ENCODE results near the gene KDM4C.

Gene KDM4C

DNA sequence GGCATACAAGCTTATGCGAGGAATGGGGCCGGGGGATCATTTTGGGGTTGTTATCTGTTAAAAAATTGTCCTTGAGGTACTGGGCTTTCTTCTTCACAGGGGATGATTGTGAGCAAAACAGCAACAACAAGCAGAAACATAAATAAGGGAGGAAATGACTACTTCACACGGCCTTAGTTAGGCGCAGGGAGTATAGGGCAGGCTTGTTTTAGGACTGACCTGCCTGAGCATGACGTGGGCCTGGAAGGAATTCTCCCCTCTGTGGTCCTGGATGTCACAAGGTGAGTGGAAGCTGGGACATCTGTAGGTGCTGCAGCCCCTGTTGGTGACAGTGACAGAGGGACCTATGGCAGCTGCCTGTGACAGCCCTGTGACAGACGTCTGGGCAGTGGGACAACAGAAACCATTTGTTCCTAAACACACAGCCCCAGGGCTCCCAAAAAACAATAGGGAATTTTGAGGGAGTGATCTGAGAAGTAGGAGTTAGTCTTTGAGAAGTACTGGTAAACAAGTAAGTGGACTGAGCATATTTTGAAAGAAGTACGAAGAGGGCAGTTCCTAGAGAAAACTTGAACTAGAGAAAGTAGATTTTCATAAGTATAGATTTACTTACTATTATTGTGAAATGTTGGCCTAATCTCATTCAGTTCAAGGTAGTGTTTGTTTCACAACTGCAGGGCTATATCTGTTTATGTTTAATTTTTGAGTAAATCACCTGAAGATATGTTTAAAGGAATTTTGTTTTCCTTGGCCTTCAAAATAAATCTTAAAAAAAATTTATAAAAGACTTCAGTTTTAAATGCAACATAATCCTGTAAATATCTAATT is 113.1 kb downstream of the KDM4C start:
- DNase-seq, result no peak

DNA sequence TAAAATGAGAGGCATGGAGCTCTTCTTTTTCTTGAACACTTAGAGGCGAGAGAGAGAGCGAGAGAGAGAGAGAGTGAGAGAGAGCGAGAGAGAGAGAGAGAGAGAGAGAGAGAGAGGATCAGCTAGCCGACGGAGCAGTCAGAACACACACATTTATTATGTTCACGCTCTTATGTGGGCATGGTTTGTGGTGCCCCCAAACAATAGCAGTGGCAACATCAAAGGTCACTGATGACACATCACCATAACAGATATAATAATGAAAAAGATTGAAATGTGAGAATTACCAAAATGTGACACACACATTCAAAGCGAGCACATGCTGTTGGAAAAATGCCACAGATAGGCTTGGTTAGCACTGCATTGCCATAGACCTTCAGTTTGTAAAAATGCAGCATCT is 116.1 kb downstream of the KDM4C start:
- DNase-seq, result no peak

DNA sequence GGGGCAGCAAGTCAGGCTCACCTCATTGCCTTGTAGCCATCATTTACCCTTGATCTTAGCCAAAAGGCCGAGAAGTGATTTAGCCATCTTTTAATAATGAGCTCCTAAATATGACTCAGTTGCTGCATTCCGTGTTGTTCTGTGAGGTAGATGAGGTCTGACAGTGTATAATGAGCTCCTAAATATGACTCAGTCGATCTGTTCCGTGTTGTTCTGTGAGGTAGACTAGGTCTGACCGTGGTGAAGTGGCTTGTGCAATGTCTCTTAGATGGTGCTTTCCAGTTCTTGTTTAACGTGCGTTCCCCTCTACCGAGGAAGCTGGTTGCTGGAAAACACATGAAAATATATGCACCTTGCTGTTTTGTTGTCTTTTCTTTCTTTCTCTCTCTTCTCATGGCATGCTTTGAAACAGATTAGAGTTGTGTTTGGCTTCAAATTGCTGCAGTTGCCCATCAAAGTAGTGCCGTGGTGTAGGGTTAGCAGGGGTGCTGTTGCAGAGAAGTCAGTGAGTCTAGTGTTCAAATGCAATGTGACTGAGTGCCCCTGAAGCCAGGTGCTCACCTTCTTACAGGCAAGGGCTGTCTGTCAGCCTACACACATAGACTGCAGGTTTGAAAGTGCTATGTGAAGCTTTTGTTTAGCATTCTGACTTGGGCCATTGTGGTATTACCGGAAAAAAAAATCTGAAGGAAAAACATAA is 118.6 kb downstream of the KDM4C start:
- no peak for DNase-seq

DNA sequence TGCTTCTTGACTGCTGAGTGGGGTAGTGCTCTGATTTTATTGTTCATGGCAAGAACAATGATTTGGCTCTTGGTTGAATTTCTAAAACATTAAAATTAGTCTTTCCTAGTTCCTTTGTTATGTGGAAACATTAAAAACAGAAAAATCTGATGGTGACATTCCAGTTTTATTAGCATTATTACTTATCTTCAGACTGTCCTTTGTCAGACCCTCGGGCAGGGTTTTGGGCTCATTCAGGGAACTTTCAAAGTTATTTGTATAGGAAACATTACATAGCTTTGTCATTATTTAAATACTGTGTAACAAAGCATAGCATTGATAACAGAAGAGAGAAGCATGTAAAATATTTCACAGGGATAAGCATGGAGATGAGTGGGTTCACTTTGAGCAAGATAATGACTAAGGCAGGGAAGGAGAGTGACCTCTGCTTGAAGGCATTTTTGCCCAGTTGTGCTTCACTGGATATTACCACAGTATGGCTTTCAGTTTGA is 119.9 kb downstream of the KDM4C start:
- DNase-seq, result no peak

DNA sequence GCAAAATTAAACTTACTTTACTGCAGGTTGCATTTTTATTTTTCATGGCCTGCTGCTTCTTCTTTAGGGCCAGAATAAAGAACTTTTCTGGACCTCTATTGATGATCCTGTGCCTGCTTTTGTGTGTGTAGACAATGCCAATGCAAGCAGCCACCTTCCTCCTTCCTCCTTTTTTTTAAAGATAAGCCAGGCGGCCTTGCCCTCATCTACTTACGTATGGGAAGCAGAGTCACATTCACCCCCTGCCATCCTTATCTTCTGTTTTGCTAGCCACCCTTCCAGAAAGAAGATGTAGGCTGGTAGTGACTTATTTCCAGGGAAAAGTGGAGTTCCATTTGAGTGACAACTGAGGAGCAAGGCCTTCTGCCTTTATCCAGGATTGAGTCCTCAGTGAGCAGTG is 122.9 kb downstream of the KDM4C start:
- no peak for DNase-seq

DNA sequence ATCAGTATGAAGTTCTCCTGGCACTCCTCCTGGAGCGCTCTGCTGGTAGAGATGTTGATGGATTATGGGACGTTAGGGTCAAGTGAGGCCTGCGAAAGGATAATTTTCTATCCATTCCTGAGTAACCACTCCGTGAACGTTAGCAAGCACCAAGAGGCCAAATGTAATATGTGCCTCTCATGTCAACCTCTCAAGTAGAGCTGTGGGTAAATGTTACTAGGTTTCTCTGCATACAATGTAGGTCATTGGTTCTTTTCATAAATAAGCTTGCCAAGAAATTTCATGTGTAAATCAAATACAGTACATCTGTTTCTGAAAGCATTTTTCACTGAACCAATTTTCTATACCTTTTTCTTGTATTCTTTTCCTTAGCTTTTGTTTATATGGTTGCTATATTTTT is 126.3 kb downstream of the KDM4C start:
- no peak for DNase-seq

DNA sequence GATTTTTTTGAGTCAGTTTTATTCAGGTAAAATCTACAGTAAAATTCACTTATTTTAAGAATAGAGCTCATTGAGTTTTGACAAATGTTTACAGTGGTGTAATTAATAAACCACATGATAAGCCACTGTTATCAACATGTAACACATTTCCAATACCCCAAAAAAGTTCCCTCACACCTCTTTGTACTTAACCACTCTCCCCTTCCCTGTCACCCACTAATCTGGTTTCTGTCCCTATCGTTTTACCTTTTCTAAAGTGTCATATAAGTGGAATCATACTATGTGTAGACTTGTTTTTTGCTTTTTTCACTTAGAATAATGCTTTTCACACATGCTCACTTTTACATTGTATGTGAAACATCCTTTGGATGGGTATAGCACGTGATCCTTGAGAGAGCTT is 127.2 kb downstream of the KDM4C start:
- DNase-seq, result no peak

DNA sequence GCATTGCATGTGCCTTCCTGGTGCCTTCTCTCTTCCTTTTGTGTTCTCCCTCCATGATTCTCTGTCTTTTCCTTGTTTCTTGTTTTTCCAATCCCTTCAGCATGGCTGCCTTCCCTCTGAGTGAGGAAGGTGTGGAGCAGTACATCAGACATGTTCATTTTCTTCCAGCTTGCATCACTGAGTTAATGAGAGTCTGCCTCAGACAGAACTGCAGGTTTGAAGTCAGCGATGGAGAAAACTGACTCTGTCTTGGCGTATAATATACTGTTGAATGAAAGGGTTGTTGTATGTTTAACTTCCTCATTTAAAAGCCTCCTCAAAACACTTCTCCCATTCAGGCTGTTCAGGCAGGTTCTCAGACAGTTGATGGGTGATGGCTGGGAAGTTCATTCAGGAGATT is 129.3 kb downstream of the KDM4C start:
- no peak for DNase-seq

DNA sequence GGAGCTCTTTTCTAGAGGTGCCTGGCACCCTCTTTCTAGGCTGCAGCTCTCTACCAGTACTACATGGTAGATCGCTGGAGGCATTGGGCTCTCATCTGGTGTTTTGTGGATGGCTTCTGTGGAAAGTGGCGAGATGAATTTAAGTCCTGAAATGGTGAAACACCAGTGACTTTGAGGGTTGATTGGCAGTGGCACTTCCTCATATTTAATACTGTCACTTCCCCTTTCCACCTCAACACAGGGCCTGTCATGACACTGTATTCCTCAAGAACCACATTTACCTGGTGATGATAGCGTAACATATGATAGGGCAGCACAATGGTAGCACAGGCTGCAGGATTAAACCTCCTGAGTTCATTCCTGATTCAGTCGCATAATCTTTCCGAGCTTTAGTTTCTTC is 132.1 kb downstream of the KDM4C start:
- no peak for DNase-seq

DNA sequence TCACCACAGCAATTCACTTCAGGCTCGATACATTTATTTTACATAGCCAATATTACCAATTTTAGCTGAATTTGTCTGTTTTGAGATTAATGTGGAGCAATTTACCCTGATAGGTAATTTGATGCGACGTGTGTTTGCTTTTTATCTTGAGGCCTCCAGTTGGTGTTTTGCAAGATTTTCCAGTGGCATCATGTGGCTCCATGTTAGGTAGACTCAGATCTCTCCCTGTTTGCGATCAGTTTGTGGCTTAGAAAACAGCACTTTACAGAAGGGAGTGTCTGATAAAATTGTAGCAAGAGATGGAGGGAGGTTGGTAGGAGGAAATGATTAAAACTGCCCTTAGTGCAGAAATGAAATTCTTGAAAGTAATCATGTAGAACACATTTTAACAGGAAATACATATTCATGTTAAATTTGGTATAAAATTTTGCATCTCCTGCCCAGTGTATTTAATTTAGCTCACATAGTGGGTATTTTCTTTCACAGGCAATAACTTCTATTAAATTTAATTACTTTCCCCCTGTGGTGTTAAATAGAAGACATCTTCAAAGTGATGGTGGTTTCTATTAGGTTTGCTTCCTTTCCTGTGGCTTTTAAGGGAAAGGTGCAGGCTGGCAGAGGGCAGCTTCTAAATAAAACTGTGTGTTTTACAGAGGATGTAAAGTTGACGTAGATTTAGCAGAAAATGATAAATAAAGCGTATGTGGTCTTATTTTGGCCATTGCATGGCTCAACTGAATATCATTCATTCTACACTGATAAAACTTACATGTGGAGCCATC is 135.8 kb downstream of the KDM4C start:
- no peak for DNase-seq

DNA sequence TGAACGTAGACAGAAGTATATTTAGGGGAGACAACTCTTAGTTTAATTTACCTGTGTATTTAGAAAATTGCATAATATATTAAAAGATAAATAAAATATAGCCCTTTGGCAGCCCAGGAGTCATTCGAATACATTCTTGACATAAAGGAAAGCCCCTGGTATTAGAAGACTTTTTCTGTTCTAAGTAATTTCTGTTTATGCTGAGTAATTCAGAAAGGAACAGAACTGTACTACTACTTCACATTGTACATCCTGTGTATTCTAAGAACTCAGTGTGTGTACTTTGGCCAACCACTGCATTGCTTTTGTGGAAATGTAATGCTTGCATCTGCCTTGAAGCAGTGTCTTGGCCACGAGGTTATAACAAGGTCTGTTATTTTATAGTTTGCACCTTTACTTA is 136.4 kb downstream of the KDM4C start:
- DNase-seq, result no peak

DNA sequence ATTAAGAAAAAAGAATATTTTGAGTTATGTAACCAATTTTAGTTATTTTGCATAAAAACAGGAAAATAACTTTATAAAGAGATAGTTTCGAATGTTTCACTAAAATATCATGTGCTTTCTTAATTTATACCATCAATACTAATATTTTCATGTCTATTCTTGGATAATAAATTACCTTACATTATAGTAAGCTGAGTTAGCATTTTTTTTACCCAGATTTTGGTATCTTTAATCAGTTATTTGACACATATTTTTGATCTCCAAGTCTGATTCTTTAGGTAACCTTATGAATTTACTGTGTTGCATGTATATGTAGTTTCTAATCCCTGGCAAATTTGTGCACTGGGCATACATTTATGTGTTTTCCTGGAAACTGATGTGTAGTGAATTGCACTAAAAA is 138.0 kb downstream of the KDM4C start:
- DNase-seq, result no peak

DNA sequence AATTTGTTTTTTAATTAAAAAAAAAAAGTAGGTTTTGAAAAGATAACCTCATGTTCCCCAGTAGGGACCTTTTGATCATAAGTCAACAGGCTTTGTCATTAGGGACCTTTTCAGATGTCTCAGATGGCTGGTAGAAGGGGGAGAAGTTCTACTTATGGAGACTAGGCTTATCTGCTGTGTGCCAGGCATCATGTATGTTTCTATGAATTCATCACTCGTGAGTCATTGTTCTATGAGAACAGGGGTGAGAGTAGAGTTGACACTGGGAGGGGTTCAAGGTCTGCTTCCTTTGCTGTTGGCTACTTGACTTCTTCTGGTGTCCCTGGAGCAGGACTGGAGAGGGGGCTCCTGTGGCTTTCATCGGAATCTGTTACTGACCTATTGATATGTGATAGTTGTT is 138.8 kb downstream of the KDM4C start:
- no peak for DNase-seq

DNA sequence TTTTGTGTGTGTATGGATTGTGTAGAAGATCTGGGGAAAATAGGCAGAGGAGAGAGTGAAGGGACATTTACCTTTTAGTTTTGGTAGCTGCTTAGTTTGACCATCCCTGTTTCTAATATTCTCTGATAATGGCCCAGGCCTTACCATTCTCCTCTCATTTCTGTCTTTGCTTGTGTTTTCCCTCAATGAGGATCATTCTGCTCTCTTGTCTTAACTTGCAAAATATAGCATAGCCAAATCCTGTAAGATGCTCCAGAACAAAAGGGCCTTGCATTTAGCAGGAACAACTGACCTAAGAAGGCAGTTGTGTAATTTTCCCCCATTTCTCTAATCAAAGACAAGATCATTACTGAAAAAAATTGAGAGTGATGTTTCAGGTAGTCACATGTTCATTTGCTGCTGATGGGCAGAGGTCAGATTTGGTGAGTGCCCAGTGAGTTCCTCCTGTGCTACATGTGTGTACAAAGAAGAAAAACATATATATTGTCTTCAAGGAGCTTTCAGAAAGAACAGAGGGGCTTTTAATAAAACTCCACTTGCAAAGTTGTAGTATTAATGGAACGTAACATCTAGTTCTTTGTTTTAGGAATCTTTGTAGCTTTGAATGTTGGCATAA is 139.5 kb downstream of the KDM4C start:
- no peak for DNase-seq

DNA sequence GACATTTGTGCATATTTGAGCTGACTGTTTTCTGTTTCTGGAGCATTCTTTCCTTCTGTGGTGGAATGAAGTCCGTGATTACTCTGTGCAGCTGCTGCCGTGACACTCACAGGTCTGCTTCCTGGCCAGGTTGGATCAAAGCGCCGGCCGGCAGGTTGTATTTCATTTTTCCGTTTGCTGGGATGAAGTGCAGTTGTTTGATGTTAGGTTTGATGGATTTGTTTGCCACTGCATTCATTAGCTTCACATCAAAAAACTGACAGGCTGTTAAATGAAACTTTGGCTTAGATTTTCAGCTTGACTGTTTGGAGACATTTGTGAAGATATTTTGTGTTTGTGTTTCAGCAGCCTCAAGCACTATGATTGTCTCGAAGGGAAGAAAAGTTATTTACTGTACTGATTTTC is 140.1 kb downstream of the KDM4C start:
- DNase-seq, result no peak

DNA sequence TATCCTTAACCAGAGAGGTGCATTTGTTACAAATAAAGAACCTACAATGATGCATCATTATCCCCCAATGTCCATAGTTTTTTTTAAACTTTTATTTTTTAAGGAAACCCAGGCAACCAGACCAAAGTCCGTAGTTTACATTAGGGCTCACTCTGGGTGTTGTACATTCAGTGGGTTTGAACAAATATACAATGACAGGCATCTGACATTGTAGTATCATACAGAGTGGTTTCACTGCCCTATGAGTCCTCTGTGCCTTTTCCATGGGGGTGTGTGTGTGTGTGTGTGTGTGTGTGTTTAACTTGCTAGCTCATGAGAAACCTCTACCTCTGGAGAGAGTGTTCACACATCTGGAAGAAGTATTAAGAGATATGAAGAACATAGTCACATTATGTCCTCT is 141.5 kb downstream of the KDM4C start:
- no peak for DNase-seq

DNA sequence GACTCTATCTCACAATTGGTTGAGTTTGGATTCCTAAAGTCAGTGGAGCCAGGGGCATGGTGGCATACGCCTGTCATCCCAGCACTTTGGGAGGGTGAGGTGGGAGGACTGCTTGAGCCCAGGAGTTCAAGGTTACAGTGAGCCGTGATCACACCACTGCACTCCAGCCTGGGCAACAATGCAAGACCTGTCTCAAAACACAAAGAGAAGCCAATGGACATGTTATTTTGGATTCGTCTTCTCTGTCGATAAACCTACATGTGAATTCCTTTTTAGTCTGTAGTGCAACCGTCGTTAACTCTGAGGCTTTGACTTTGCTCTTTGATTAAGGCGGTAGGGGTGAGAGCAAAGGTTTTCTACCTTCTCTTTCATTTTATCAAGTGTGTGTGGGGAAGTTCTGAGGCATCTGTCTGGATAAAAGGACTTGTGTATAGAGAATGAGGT is 142.7 kb downstream of the KDM4C start:
- no peak for DNase-seq

DNA sequence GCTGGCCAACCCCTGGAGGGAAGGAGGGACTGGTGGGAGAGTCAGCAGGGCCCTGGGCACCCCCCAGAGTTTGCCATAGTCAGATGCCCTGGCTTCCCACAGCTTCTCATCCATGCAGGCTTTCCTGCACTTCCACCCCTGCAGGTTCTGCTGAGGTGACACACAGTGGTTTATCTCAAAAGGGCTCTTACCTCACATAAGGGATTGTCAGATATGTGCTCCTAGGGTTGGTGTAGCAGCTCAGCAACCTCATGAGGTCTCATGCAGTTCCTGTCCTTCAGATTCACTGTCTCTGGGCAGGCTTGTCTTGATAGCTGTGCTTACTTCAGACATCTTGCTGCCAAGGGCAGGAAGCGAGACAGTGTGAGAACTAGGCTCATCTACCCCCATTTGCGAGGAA is 143.4 kb downstream of the KDM4C start:
- DNase-seq, result no peak

DNA sequence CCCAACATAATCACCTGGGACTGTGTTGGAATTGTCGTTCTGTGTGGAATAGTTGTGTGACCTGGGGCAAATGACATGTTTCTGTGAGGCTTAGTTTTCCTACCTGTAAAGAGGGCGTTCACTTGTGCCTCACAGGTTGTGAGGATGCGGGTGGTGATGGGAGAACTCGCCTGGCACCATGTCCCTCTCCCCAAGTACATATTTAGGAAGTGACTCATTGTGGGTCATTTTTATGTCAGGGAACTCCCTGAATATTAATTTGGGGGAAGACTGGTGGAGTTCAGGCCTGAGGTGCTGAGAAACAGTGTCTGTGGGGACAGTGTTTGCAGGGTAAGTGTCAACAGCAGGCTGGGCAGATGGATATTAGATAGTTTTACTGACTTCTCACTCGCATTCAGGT is 144.7 kb downstream of the KDM4C start:
- DNase-seq, result no peak

DNA sequence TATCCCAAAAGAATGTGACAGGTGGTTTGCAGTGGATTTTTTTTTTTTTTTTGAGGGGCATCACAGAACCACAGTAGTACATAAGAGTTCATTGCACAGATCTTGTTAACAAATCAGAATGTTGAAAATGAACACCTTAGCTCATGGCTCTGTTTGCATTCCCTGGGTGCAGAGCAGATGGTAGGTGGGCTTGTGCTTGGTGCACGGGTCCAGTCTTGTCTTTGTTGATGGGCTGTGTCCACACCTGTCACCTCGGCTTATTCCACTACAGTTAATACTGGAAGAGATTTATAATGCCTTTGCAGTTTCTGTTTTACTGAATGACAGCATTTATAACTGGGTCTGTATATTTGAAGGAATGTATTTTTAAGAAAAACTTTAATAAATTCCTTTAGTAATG is 146.6 kb downstream of the KDM4C start:
- no peak for DNase-seq

DNA sequence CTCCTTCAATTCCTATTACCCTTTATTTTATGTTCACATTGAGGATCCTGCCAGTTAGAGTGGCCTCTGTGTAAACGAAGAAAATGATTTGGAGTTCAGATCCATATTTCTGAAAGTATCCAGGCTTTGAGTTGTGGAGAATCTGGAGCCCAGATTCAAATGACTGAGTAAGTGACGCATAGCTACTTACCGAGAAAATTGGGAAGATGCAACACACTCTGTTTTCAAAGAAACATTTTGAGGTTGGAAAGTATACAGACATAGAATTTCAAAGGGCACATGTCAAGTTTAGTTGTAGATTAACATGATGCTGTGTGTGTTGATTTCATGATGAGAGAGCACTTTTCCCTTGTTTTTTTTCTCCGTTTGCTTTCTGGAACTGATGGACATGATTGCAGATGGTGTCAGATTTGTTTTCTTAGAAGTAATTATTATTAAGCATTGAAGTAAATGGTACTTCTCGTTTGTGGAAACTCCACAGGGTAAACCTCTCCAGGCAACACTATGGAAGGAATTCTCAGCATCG is 148.1 kb downstream of the KDM4C start:
- DNase-seq, result no peak

DNA sequence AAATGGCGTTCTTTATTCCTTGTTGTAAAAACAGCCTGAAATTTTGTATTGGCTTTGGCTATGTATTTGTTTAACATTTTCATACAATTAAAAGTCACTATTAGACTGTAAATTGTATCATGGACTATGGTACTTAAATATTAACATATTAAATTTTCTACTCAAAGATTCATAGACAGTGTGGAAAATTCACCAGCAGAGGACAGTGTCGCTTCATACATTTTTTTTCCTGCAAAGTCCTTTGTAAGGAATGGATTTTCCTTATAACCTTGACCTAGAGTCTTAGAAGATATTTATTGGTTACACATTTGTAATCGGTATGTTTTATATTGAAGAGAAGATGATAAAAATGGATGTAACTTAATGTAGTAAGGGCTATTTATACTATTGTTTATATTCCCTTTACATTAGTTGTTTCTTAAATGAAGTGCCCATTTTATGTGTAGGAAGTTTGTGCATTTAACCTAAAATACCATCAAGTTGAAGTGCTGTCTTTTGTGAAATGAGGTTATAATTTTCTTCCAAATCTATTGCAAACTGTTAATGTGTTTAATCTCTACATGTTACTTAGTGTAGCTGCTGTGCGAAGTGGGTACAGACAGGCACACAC is 150.1 kb downstream of the KDM4C start:
- DNase-seq, result no peak
